Left lobe of liver (tissue), 2 donors: Measurements from ENCODE around the gene TMEM235. TPM values are rescaled to one million over a fixed set of nuclear protein-coding genes. Genes with fewer than 3 reads are reported as not detected.

Source experiments
- ATAC-seq: fragments of 200-7000 bp; cut with Tn5 transposase; one replicate; pipeline ENCODE4 v1.9.1; 2020; ENCODE audit warnings: mild to moderate bottlenecking, moderate library complexity
- DNase-seq: peaks from one replicate; pipeline ENCODE4 v3.0.0-alpha.2; 2020; ENCODE audit warnings: low spot score
- total RNA-seq: library from RNA; stranded (reverse); gene quantifications from one replicate; pipeline ENCODE4 v1.2.1, GENCODE V29; 2021
- donor health status: DM: no; HTN: no; CAD: no; lungs with moderate emphysema.
- donor health status: DM: no; HTN: yes; CAD: no.

Gene TMEM235
- total RNA-seq, result not detected

DNA sequence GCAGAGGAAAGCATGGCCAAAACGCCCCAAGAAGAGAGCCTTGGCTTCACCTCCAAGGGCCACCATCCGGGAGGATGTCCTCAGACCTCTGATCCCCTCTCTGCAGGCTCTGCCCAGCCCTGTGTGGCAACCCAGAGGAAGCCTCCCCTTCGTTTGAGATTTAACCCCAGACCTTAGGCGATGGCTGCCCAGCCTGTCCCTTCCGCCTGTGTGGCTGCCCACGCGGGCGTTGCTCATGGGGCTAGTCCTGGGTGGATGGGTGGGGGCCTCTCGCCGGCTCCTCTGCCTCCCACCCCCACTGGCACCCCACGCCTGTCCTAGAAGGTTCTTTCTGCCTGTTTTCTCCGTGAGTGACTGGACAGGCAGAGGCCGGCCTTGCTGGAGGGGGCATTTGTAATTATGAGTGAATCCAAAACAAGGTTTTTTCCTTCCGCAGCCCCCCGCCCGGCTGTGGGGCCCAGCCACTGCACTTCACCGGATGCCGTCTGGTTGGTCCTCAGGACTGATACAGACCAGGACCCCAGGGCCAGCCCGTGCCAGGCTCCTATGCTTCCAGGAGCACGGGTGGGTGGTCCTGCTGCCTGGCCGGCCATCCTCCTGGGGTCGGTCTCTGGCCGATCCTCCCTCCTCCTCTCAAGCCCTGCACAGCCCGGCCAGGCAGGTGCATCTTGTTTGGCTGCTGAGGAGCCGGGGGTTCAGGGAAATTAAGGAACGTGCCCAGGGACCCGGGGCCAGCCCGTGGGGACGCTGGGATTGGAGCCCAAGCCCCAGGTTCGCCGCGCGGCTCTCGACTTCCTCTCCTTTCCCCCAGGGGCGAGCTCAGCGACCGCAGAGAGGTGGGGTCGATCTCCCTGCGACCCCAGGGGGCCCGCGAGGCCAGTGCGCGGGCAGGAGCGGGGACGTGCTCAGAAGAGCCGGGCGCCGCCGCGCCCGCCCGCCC is at the start of gene TMEM235:
Gene TMEM235 (plus strand): TSS at position 636 of the 940 bp plus-strand sequence. CDS start 393 bp downstream, outside the sequence.
- ATAC-seq (no peak), DNase-seq (no peak)

DNA sequence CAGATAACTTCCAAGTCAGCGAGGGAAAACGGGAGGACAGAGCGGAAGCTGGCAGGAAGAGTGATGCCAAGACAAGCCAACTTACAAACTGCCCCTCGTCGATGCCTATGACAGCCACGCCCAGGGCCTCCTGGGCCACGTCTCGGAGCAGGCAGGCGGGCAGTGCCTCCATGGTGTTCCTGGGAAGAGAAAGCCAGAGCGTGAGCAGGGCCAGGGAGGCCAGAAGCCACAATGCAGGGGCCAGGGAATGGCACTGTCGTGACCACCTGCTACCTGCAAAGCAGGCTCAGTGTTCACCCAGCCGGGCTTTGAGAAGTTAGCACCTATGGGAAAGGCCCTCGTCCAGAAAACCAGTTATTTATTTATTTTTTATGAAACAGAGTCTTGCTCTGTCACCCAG is 48.9 kb upstream of the TMEM235 start:
- ATAC-seq (no peak), DNase-seq (no peak)

DNA sequence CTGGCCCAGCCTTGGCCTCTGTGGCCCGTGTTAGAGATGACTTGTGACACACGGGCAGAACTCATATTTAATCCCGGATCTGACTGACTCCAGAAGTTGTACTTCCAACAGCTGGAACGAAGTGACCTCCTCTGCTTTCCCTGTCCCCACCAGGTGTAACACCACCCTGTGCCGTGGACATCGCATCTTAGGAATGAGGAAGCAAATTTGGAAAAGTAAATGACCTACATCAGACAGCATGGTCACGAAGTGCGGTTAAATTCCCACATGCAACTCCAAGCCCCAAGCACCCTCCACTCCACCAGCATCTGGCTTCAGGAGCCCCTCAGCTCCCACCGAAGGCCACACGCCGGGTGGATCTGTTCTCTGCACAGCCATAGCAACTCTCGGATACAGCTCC is 47.5 kb upstream of the TMEM235 start:
- ATAC-seq, result no peak
- no peak for DNase-seq

GRCh38 chr17:78184351-78184750 is 47.1 kb upstream of the TMEM235 start:
- ATAC-seq, result peak; percentile 5
- peak; percentile 75 for DNase-seq

GRCh38 chr17:78184868-78185267 is 46.6 kb upstream of the TMEM235 start:
- peak; percentile 89 for DNase-seq
- ATAC-seq, result peak; percentile 64

GRCh38 chr17:78185981-78186691 is 45.3 kb upstream of the TMEM235 start:
- no peak for ATAC-seq
- no peak for DNase-seq

GRCh38 chr17:78186692-78187595 is 44.5 kb upstream of the TMEM235 start, which contains the start of the genes AFMID and TK1:
Gene AFMID, plus strand, starts transcription at chr17:78187362. Its CDS starts 9 bp downstream, at chr17:78187371.
Gene TK1, minus strand, starts transcription at chr17:78187052. Its CDS starts 58 bp downstream, at chr17:78186994.
- DNase-seq (peak; percentile 99), ATAC-seq (peak; percentile 80)

DNA sequence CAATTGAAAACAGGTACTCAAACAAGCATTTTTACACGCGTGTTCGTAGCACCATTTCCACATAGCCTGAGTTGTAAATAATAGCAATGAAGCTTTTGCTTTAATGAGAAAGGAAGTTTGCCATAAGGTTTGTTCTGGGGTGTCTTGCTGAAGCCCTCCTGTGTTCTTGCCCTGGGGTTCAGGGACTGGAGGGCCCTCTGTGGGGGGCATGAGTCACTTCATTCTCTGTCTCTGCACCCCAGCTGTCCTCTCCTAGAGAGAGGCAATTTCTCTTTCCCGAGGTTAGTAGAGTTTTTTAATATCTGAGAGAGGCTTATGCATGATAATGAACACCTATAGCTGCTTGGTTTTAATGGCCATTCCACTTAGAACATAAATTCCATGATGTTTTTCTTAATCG is 34.7 kb upstream of the TMEM235 start:
- DNase-seq (no peak), ATAC-seq (no peak)

DNA sequence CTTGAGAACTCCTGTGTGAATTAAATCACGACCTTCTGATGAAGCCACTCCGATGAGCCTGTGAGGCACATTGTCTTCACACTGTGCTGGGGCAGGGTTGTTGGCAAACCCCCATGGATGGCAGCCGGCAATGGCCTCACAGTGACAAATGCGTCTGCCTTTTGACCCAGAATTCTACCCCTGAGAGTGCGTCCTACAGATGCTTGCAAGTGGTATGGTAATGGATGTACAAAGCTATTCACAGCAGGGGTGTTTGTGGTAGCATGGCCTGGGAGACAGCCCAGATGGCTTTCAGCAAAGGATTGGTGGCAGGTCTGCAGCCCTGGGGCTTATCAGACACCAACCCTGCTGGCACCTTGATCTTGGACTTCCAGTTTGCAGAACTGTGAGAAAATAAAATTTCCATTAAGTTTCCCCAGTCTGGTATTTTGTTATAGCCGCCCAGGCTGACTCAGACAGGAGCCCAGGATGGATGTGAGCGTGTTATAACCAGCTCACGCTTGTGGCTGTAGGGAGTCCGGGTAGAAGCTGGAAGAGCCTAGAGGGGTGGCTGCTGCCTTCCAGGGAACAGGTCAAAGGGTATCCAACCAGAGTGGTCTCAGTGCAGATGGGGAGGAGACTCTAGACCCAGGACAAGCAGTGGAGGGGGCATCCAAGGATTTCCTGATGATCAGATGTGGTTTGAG is 34.1 kb upstream of the TMEM235 start:
- peak; percentile 73 for DNase-seq
- peak; percentile 58 for ATAC-seq

GRCh38 chr17:78200451-78200850 is 31.0 kb upstream of the TMEM235 start:
- DNase-seq, result no peak
- peak; percentile 51 for ATAC-seq

- no peak for DNase-seq
- ATAC-seq, result no peak
These were observed 28.8 kb upstream of the TMEM235 start for GRCh38 chr17:78202666-78203065.

- ATAC-seq, result peak; percentile 7
- no peak for DNase-seq
These were observed 26.9 kb upstream of the TMEM235 start for GRCh38 chr17:78204387-78205123.

DNA sequence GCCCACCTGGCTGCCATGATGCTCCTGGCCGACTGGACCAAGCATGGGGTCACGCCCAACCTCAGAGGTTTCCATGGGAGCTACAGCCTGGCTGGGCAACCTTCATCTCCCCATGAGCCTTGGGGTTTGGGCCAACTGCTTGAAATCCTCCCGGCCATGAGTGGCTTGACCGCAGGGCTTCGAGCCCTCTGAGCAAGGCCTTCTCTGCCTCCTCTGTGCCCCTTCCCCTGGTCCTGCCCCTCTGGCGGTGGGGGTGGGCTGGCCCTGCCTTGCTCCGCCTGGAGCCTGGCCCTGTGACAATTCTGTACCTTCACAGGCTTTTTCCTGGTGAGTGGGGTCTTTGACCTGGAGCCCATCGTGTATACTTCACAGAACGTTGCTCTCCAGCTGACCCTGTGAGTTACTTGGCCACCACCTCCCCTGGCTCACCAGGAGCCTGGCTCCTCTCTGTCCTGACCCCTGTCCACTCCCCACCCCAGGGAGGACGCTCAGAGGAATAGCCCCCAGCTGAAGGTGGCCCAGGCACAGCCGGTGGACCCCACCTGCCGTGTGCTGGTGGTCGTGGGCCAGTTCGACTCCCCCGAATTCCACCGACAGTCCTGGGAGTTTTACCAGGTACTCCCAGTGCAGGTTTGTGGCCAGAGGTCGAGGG is 26.2 kb upstream of the TMEM235 start:
- ATAC-seq (peak; percentile 12), DNase-seq (no peak)

GRCh38 chr17:78206298-78206697 is 25.1 kb upstream of the TMEM235 start:
- no peak for DNase-seq
- no peak for ATAC-seq

- ATAC-seq, result no peak
- DNase-seq, result no peak
These were observed 22.9 kb upstream of the TMEM235 start for GRCh38 chr17:78208486-78208885.

DNA sequence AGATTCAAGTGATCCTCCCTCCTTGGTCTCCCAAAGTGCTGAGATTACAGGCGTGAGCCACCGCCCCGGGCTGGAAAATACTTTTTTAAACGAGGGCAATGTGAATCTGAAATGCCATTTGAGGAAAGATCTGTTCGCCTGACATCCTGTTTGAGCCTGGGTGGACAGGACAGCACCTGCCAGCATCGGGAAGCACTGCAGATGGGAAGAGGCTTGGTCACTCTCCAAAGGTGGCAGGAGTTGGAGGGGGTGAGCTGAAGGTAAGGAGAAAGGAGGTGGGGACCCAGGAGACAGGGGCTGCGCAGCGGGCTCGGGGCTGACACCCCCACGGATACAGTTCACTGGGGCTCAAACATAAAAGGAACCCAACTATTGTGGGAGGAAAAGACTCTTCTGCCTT is 21.3 kb upstream of the TMEM235 start:
- ATAC-seq, result no peak
- no peak for DNase-seq

DNA sequence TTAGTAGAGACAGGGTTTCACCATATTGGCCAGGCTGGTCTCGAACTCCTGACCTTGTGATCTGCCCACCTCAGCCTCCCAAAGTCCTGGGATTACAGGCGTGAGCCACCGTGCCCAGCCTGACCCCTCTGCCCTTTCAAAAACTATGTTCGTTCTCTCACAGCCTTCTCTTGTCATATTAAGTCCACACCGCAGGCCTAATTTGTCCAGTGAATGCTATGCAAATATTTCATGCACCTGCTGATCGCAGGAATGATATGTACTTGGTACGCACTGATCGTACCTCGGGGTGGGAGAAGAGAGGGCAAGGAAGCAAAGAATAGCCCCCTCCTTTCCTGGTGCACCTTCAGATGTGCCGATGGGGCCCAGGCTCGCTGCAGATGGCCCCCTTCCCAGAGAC is 20.4 kb upstream of the TMEM235 start:
- no peak for ATAC-seq
- DNase-seq, result no peak

DNA sequence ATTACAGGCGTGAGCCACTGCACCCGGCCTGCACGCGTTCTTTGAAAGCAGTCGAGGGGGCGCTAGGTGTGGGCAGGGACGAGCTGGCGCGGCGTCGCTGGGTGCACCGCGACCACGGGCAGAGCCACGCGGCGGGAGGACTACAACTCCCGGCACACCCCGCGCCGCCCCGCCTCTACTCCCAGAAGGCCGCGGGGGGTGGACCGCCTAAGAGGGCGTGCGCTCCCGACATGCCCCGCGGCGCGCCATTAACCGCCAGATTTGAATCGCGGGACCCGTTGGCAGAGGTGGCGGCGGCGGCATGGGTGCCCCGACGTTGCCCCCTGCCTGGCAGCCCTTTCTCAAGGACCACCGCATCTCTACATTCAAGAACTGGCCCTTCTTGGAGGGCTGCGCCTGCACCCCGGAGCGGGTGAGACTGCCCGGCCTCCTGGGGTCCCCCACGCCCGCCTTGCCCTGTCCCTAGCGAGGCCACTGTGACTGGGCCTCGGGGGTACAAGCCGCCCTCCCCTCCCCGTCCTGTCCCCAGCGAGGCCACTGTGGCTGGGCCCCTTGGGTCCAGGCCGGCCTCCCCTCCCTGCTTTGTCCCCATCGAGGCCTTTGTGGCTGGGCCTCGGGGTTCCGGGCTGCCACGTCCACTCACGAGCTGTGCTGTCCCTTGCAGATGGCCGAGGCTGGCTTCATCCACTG is 17.3 kb upstream of the TMEM235 start, which contains the start of gene BIRC5:
Gene BIRC5 (plus strand): TSS at position 238 of the 690 bp plus-strand sequence. CDS start 64 bp downstream, at position 302.
- DNase-seq (peak; percentile 87), ATAC-seq (peak; percentile 99)
